ENCODE data around the gene KRTAP12-1.
"Not testable (repeated sequence)": the region's sequence is repeated elsewhere in the genome, so short reads cannot be mapped to it uniquely, and the experiment has no call there.

KRTAP12-1 gene

DNA sequence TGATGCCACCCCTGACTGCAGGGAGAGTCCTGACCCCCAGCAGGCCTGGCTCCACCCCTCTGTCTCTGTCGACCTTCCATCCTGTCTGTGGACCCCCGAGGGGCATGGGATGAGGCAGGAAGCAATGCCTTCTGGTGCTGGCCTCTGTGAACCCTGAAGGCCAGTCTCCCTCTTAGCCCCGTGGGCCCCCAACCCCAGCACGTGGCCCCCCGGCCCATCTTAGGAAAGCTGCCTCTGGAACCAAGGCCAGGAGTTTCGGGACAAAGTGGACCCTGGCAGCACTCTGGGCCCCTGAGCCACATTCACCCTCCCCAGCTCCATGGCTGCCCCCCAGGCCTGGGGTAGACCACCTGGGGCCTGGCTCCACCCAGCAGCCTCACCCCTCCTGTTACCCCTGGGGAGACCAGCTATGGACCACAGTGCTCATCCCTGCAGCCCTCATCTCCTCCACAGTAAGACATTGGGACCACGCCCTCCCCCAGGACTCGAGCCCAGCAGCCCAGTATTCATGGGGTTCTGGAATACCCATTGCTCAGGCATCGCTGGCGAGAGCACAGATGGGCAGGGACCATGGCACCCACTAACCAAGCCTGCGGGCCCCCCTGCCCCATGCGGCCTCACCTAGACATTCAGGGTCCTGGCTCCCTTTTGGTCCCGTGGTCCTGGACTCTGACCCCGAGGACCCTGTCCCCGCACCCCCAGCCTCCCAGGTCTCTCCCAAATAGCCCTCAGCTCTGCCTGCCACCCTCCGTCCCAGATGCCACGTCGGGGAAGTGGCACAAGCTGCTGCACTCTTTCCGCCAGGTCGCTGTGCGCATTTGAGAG, 43.2 kb downstream of the KRTAP12-1 start:
- DNase-seq: not testable (repeated sequence)

DNA sequence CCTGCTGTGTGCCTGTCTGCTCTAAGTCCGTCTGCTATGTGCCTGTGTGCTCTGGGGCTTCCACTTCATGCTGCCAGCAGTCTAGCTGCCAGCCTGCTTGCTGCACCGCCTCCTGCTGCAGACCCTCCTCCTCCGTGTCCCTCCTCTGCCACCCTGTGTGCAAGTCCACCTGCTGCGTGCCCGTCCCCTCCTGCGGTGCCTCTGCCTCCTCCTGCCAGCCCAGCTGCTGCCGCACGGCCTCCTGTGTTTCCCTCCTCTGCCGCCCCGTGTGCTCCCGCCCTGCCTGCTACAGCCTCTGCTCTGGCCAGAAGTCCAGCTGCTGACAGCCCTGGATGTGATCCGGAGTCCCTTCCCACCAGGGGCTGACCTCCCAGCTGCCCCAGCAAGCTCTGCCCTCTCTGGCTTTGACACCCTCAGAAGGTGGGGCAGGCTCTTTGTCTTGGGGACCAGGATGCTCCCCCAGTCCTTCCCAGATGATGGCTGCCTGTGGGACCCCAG, 44.1 kb downstream of the KRTAP12-1 start:
- DNase-seq: not testable (repeated sequence)

- no peak for DNase-seq
Observed at GRCh38 chr21:44637018-44637850, 44.7 kb downstream of the KRTAP12-1 start, which contains the start of gene KRTAP10-10. TSS of gene KRTAP10-10 (plus strand) at chr21:44637356. CDS start at chr21:44637418, 62 bp downstream.

- no peak for DNase-seq
Observed at GRCh38 chr21:44636209-44637017, 45.5 kb downstream of the KRTAP12-1 start.

DNA sequence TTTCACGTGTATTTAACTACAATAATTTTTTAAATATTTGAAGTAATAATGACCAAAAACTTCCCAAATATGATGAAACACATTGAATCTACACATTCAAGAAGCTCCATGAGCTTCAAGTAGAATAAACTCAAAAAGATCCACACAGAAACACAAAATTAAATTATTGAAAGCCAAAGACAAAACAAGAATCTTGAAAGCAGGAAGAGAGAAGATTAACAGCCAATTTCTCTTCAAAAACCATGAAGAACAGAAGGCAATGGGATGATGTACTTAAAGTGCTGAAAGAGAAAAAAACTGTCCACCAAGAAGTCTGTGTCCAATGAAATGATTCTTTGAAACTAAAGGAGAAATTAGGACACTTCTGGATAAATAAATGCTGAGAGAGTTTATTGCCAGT, 49.9 kb downstream of the KRTAP12-1 start:
- DNase-seq: no peak

Measured in inflammatory macrophage treated with lipopolysaccharide for 4 hours (primary cell).